GM19397 (cell line): Measurements from ENCODE around the gene TOLLIP.
A peak's percentile ranks its signal among the peaks of the same experiment; 100 is the strongest.
"Not testable (repeated sequence)": the region's sequence is repeated elsewhere in the genome, so short reads cannot be mapped to it uniquely, and the experiment has no call there.

Experiments used
- ATAC-seq: cut with Tn5 transposase; IDR thresholded peaks from one replicate; pipeline ENCODE4 v1.9.1; 2021; ENCODE audit warnings: mild to moderate bottlenecking, moderate library complexity; ENCODE audit not compliant: unreplicated experiment

TOLLIP gene

GRCh38 chr11:1309498-1310317, at the start of gene TOLLIP:
Gene TOLLIP, minus strand, starts transcription at chr11:1309632. Its CDS starts 134 bp downstream, at chr11:1309498.
- ATAC-seq, result peak; percentile 76

- not testable (repeated sequence) for ATAC-seq
Observed at GRCh38 chr11:1358931-1359330, 49.5 kb upstream of the TOLLIP start.

GRCh38 chr11:1358286-1358685, 48.9 kb upstream of the TOLLIP start:
- no peak for ATAC-seq

- no peak for ATAC-seq
Observed at GRCh38 chr11:1356478-1356960, 47.1 kb upstream of the TOLLIP start.

- ATAC-seq, result no peak
Observed at GRCh38 chr11:1356007-1356435, 46.6 kb upstream of the TOLLIP start.

- no peak for ATAC-seq
Observed at GRCh38 chr11:1354125-1354938, 44.9 kb upstream of the TOLLIP start.

- no peak for ATAC-seq
Observed at GRCh38 chr11:1353383-1354124, 44.1 kb upstream of the TOLLIP start.

- no peak for ATAC-seq
Observed at GRCh38 chr11:1352696-1353382, 43.4 kb upstream of the TOLLIP start.

GRCh38 chr11:1351278-1351937, 42.0 kb upstream of the TOLLIP start:
- no peak for ATAC-seq

- ATAC-seq, result no peak
Observed at GRCh38 chr11:1350086-1350725, 40.8 kb upstream of the TOLLIP start.

GRCh38 chr11:1349327-1350041, 40.1 kb upstream of the TOLLIP start:
- ATAC-seq, result no peak

GRCh38 chr11:1348796-1349326, 39.4 kb upstream of the TOLLIP start:
- no peak for ATAC-seq

GRCh38 chr11:1348146-1348795, 38.8 kb upstream of the TOLLIP start:
- no peak for ATAC-seq

- not testable (repeated sequence) for ATAC-seq
Observed at GRCh38 chr11:1347411-1347999, 38.1 kb upstream of the TOLLIP start.

- no peak for ATAC-seq
Observed at GRCh38 chr11:1346669-1347390, 37.4 kb upstream of the TOLLIP start.

- no peak for ATAC-seq
Observed at GRCh38 chr11:1345737-1346513, 36.5 kb upstream of the TOLLIP start.
